HepG2 (cell line): ENCODE results near the gene ZC3H18. TPM values are rescaled to one million over a fixed set of nuclear protein-coding genes. Genes with fewer than 3 reads are reported as not detected.

ENCODE experiments used
- CBX2 ChIP-seq, 2 experiments: fragments of 200-600 bp in 1 of 2; sonication (generic); formaldehyde crosslinking in 1 of 2; IDR thresholded peaks; 2 replicates each; pipeline versions ENCODE4 v1.7.0 to v1.8.1; 2018 to 2022; ENCODE audit warnings: low read depth in 2 of 2, low read length in 1 of 2, mild to moderate bottlenecking in 1 of 2, missing genetic modification reagents in 1 of 2
- CSRNP1 ChIP-seq: sonication (generic); formaldehyde crosslinking; IDR thresholded peaks from 2 replicates; pipeline ENCODE4 v1.8.1; 2023; ENCODE audit warnings: mild to moderate bottlenecking, missing genetic modification reagents
- HDAC2 ChIP-seq: sonication (generic); formaldehyde crosslinking; IDR thresholded peaks from 2 replicates; pipeline ENCODE4 v1.4.0; 2020; ENCODE audit warnings: missing genetic modification reagents
- HNF1A ChIP-seq, 2 experiments: sonication (generic) in 1 of 2; formaldehyde crosslinking in 1 of 2; IDR thresholded peaks; 2 replicates each; pipeline versions ENCODE4 v1.4.0 to v1.6.1; 2016 to 2020; ENCODE audit warnings: borderline replicate concordance in 1 of 2, low read depth in 1 of 2, mild to moderate bottlenecking in 1 of 2, missing genetic modification reagents in 1 of 2
- KDM5B ChIP-seq: sonication (generic); formaldehyde crosslinking; IDR thresholded peaks from 2 replicates; pipeline ENCODE4 v1.4.0; 2020; ENCODE audit warnings: missing genetic modification reagents, mild to moderate bottlenecking, borderline replicate concordance
- LBX2 ChIP-seq: sonication (generic); formaldehyde crosslinking; IDR thresholded peaks from 2 replicates; pipeline ENCODE4 v1.5.0; 2020; ENCODE audit warnings: missing genetic modification reagents, mild to moderate bottlenecking, borderline replicate concordance
- MZF1 ChIP-seq: sonication (generic); formaldehyde crosslinking; IDR thresholded peaks from 2 replicates; pipeline ENCODE4 v1.8.1; 2023; ENCODE audit warnings: mild to moderate bottlenecking, missing genetic modification reagents, borderline replicate concordance
- PHF21A ChIP-seq: sonication (generic); formaldehyde crosslinking; IDR thresholded peaks from 2 replicates; pipeline ENCODE4 v1.5.0; 2020; ENCODE audit warnings: mild to moderate bottlenecking, missing genetic modification reagents
- XRCC5 ChIP-seq: fragments of 200-400 bp; formaldehyde crosslinking; optimal IDR thresholded peaks from 2 replicates; pipeline ENCODE3; 2017; ENCODE audit warnings: mild to moderate bottlenecking, low read length
- ZBTB1 ChIP-seq: sonication (generic); formaldehyde crosslinking; IDR thresholded peaks from 2 replicates; pipeline ENCODE4 v1.4.0; 2020; ENCODE audit warnings: missing genetic modification reagents, borderline replicate concordance
- ZBTB42 ChIP-seq: sonication (generic); formaldehyde crosslinking; IDR thresholded peaks from 2 replicates; pipeline ENCODE4 v1.5.0; 2020; ENCODE audit warnings: mild to moderate bottlenecking, missing genetic modification reagents
- ZNF281 ChIP-seq: sonication (generic); formaldehyde crosslinking; IDR thresholded peaks from 2 replicates; pipeline ENCODE4 v1.4.0; 2020; ENCODE audit warnings: missing genetic modification reagents, borderline replicate concordance
- ZNF367 ChIP-seq: sonication (generic); formaldehyde crosslinking; IDR thresholded peaks from 2 replicates; pipeline ENCODE4 v1.4.0; 2020; ENCODE audit warnings: missing genetic modification reagents, borderline replicate concordance
- ZNF414 ChIP-seq: sonication (generic); formaldehyde crosslinking; IDR thresholded peaks from 2 replicates; pipeline ENCODE4 v1.5.0; 2020; ENCODE audit warnings: missing genetic modification reagents
- ZNF572 ChIP-seq: sonication (generic); formaldehyde crosslinking; IDR thresholded peaks from 2 replicates; pipeline ENCODE4 v1.5.1; 2020; ENCODE audit warnings: mild to moderate bottlenecking, missing genetic modification reagents
- ZNF724P ChIP-seq: sonication (generic); formaldehyde crosslinking; IDR thresholded peaks from 2 replicates; pipeline ENCODE4 v1.8.0; 2022; ENCODE audit warnings: missing genetic modification reagents, borderline replicate concordance
- ZSCAN20 ChIP-seq: sonication (generic); formaldehyde crosslinking; IDR thresholded peaks from 2 replicates; pipeline ENCODE4 v1.4.0; 2020; ENCODE audit warnings: missing genetic modification reagents, mild to moderate bottlenecking, borderline replicate concordance
- polyA plus RNA-seq, 8 experiments: library from polyadenylated mRNA; depleted of rRNA in 3 of 8; stranded (reverse) in 7 of 8; unstranded in 1 of 8; fragments of >200 nt; fragmentation: Illumina TruSeq in 4 of 8; extraction: Trizol in 4 of 8; gene quantifications; 2 replicates each; pipeline versions ENCODE4 v1.2.1 to v1.2.3, GENCODE V29; 2011 to 2016; ENCODE audit warnings: low read depth in 4 of 8, missing spikeins in 1 of 8, mixed read lengths in 1 of 8; ENCODE audit not compliant: insufficient read depth in 1 of 8
- total RNA-seq, 5 experiments: library from RNA; depleted of rRNA; stranded (reverse); fragments of >200 nt; fragmentation: Illumina TruSeq; extraction: Trizol; gene quantifications; 2 replicates each; pipeline ENCODE4 v1.2.3, GENCODE V29; 2016; ENCODE audit warnings: low read depth in 1 of 5

Gene ZC3H18
- total and polyA plus RNA-seq, 2 of the 13 experiments (the other 11 are each of a cell fraction or from before 2014, with no cell fraction given) = 11.2 to 27.4 TPM

GRCh38 chr16:88550246-88550661 is 19.9 kb upstream of the ZC3H18 start (continued):
- no peak for TF ChIP-seq ZSCAN20 (CRISPR knock-in tag)
- no peak for TF ChIP-seq CBX2 (IDR thresholded peaks at IDR 0.05; ENCODE audit: low read depth, low read length)
- TF ChIP-seq CBX2 (CRISPR knock-in tag; IDR thresholded peaks at IDR 0.05; ENCODE audit: low read depth) = peak; percentile 36; the same call in 1 of the 2 replicates
- TF ChIP-seq CSRNP1 (CRISPR knock-in tag) = no peak
- no peak for TF ChIP-seq MZF1 (CRISPR knock-in tag)
- no peak for TF ChIP-seq ZNF281 (CRISPR knock-in tag)
- TF ChIP-seq HDAC2 (CRISPR knock-in tag) = 0 out of 2 replicates have a peak, but pooled peaks have one; percentile 27
- TF ChIP-seq ZBTB1 (CRISPR knock-in tag) = no peak
- 0 out of 2 replicates have a peak, but pooled peaks have one; percentile 52 for TF ChIP-seq ZBTB42 (CRISPR knock-in tag)
- TF ChIP-seq ZNF572 = peak; percentile 88; the same call in 1 of the 2 replicates
- no peak for TF ChIP-seq HNF1A (IDR thresholded peaks at IDR 0.05; ENCODE audit: low read depth)
- no peak for TF ChIP-seq HNF1A (CRISPR knock-in tag; IDR thresholded peaks at IDR 0.05; ENCODE audit: borderline replicate concordance)
- TF ChIP-seq ZNF367 (CRISPR knock-in tag) = no peak
- TF ChIP-seq ZNF414 = no peak
- no peak; the same call in 1 of the 2 replicates for TF ChIP-seq KDM5B (CRISPR knock-in tag)
- no peak for TF ChIP-seq LBX2 (CRISPR knock-in tag)
- 0 out of 2 replicates have a peak, but pooled peaks have one; percentile 42 for TF ChIP-seq ZNF724P (CRISPR knock-in tag)
- TF ChIP-seq XRCC5 = no peak
- TF ChIP-seq PHF21A (CRISPR knock-in tag) = peak; percentile 33; the same call in 1 of the 2 replicates
